ENCODE measurements around the gene UGGT2. TPM values are rescaled to one million over a fixed set of nuclear protein-coding genes. Genes with fewer than 3 reads are reported as not detected.
"Not testable (repeated sequence)": the region's sequence is repeated elsewhere in the genome, so short reads cannot be mapped to it uniquely, and the experiment has no call there.

The UGGT2 gene
- total RNA-seq, 1 donor from 2014 or later = 33.4 TPM

- H3K4me1 ChIP-seq = no peaks in the 10 kb centered on the region
- no peaks in the 10 kb centered on the region for H3K9me3 ChIP-seq
- no peak for DNase-seq (ENCODE audit: extremely low spot score in 2 of 2)
- no peaks in the 10 kb centered on the region for H3K27me3 ChIP-seq
- H3K27ac ChIP-seq = no peak overlapping the region
- intact Hi-C loops (cut with DNase I) = no loop called here
- TF ChIP-seq CTCF (IDR thresholded peaks at IDR 0.05) (no peak), POLR2AphosphoS5 (IDR thresholded peaks at IDR 0.05; ENCODE audit: insufficient read depth in 1 of 2, low read depth in 1 of 2) (no peak), POLR2A (IDR thresholded peaks at IDR 0.05) (no peak)
- H3K4me3 ChIP-seq = no peak overlapping the region
- no peaks in the 10 kb centered on the region for H3K36me3 ChIP-seq
These were observed 190.8 kb downstream of the UGGT2 start for GRCh38 chr13:95862408-95862807.

GRCh38 chr13:95861296-95861695 is 191.9 kb downstream of the UGGT2 start:
- intact Hi-C loops (cut with DNase I) = no loop called here
- Histone ChIP-seq H3K27me3 (no peaks in the 10 kb centered on the region), H3K4me1 (no peaks in the 10 kb centered on the region), H3K27ac (no peak overlapping the region), H3K36me3 (no peaks in the 10 kb centered on the region), H3K9me3 (no peaks in the 10 kb centered on the region), H3K4me3 (no peak overlapping the region)
- TF ChIP-seq POLR2A (IDR thresholded peaks at IDR 0.05) = no peak
- no peak for TF ChIP-seq CTCF (IDR thresholded peaks at IDR 0.05)
- no peak for TF ChIP-seq POLR2AphosphoS5 (IDR thresholded peaks at IDR 0.05; ENCODE audit: insufficient read depth in 1 of 2, low read depth in 1 of 2)
- DNase-seq (ENCODE audit: extremely low spot score in 2 of 2) = no peak

- DNase-seq (ENCODE audit: extremely low spot score in 2 of 2) = no peak
- Histone ChIP-seq H3K4me1 (no peaks in the 10 kb centered on the region), H3K36me3 (no peaks in the 10 kb centered on the region), H3K27ac (no peak overlapping the region), H3K9me3 (no peaks in the 10 kb centered on the region), H3K4me3 (no peak overlapping the region), H3K27me3 (no peaks in the 10 kb centered on the region)
- TF ChIP-seq CTCF (IDR thresholded peaks at IDR 0.05) (no peak), POLR2AphosphoS5 (IDR thresholded peaks at IDR 0.05; ENCODE audit: insufficient read depth in 1 of 2, low read depth in 1 of 2) (no peak), POLR2A (IDR thresholded peaks at IDR 0.05) (no peak)
- intact Hi-C loops (cut with DNase I) = no loop called here
These were observed 194.7 kb downstream of the UGGT2 start for GRCh38 chr13:95858286-95859075.

- intact Hi-C loops (cut with DNase I); H3K9me3 ChIP-seq; H3K4me3 ChIP-seq; H3K27me3 ChIP-seq; DNase-seq (ENCODE audit: extremely low spot score in 2 of 2); H3K27ac ChIP-seq; H3K36me3 ChIP-seq; H3K4me1 ChIP-seq: not testable (repeated sequence)
These were observed 207.5 kb downstream of the UGGT2 start for GRCh38 chr13:95845656-95846055.

- TF ChIP-seq POLR2A (IDR thresholded peaks at IDR 0.05) (no peak), CTCF (IDR thresholded peaks at IDR 0.05) (no peak), POLR2AphosphoS5 (IDR thresholded peaks at IDR 0.05; ENCODE audit: insufficient read depth in 1 of 2, low read depth in 1 of 2) (no peak)
- no peaks in the 10 kb centered on the region for H3K27me3 ChIP-seq
- no peak overlapping the region for H3K4me3 ChIP-seq
- no peaks in the 10 kb centered on the region for H3K4me1 ChIP-seq
- intact Hi-C loops (cut with DNase I) = no loop called here
- no peaks in the 10 kb centered on the region for H3K36me3 ChIP-seq
- no peak overlapping the region for H3K27ac ChIP-seq
- H3K9me3 ChIP-seq = peaks cover 4% of the 10 kb centered on the region
- no peak for DNase-seq (ENCODE audit: extremely low spot score in 2 of 2)
These were observed 210.3 kb downstream of the UGGT2 start for GRCh38 chr13:95842898-95843297.
